HG02678 (cell line): ENCODE data around the gene PCSK6.
"Not testable (repeated sequence)": the region's sequence is repeated elsewhere in the genome, so short reads cannot be mapped to it uniquely, and the experiment has no call there.

Experiments used
- ATAC-seq: cut with Tn5 transposase; IDR thresholded peaks from one replicate; pipeline ENCODE4 v1.9.1; 2021; ENCODE audit warnings: mild to moderate bottlenecking, moderate library complexity; ENCODE audit not compliant: unreplicated experiment

PCSK6 gene

GRCh38 chr15:101407439-101407838, 82.1 kb downstream of the PCSK6 start:
- peak; percentile 99 for ATAC-seq

- no peak for ATAC-seq
Observed at GRCh38 chr15:101406526-101407195, 82.8 kb downstream of the PCSK6 start.

DNA sequence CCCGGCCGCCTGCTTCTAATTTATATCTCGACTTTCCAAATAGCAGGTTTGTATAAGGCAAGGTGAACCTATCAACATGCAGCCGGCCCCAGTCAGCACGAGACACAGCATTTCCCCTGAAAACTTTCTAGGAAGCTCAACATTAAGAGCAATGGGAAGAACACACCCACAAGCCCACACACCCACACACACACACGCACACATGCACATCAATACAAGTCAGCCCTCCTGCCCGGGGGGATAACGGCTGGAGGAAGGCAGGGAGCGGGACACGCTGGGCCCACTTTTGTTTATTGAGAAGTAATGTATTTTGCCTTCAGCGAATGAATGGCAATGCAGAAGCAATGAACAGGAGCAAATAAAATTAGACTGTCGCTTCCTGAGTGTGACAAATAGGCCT, 83.5 kb downstream of the PCSK6 start:
- no peak for ATAC-seq

GRCh38 chr15:101404245-101404644, 85.3 kb downstream of the PCSK6 start:
- ATAC-seq = no peak

- not testable (repeated sequence) for ATAC-seq
Observed at GRCh38 chr15:101402883-101403282, 86.6 kb downstream of the PCSK6 start.

GRCh38 chr15:101401286-101401685, 88.2 kb downstream of the PCSK6 start:
- no peak for ATAC-seq

GRCh38 chr15:101399431-101399830, 90.1 kb downstream of the PCSK6 start:
- ATAC-seq = no peak

DNA sequence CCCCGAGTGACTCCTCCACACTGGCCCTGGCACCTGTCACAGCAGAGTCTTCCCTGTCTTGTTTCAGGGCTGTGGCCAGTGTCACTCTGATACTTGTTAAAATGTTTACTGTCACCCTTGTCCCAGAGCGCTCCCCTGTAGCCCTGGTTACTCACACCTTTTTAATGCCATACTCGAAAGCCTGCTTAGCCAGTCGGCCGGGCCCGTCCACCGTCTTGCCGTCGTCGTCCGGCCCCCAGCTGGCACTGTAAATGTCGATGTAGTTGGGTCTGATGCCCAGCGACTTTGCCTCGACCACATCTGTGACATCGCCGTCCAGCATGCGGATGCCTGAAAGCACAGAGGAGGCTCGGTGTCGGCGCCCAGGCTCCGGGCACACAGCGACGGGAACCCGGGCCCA, 91.3 kb downstream of the PCSK6 start:
- ATAC-seq = no peak

- no peak for ATAC-seq
Observed at GRCh38 chr15:101397521-101398003, 91.9 kb downstream of the PCSK6 start.

DNA sequence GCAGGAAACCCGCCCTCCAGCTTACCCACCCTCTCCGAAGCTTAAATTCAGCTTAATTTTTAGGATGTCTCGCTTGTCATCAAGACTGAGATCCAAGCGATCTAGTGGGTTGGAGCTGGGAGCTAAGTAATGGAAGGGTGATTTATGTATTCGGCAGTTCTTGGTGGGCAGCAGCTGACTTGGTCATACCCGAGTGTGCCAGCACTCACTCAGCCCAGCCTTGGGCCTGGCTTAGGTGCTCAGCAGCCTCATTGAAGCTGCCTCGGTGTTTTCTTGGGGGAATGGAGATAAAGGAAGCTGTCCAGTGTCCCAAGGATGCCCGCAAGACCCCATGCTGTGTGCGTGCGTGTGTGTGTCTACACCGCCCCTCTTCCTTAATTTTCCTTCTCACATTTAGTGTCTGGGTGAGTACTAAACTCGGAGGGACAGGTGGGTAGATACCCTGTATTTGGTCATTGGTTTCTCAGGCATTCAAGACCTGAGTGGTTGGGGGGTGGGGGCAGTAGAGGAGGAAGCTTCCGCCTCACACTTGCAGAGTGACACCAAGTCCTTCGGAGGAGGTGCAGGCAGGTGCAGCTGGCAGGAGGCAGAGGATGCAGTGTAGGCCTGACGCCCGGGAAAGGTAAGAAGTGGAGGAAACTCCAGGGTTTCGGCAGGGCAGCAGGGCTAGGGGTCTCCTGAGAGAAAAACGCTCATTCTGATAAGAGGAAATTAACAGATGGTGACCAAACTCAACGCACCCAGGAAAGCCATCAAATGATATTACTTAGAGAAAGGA, 92.8 kb downstream of the PCSK6 start:
- ATAC-seq = no peak

- no peak for ATAC-seq
Observed at GRCh38 chr15:101394654-101395053, 94.9 kb downstream of the PCSK6 start.

- ATAC-seq = no peak
Observed at GRCh38 chr15:101394056-101394630, 95.4 kb downstream of the PCSK6 start.

- no peak for ATAC-seq
Observed at GRCh38 chr15:101393172-101393571, 96.3 kb downstream of the PCSK6 start.

GRCh38 chr15:101391981-101392640, 97.4 kb downstream of the PCSK6 start:
- ATAC-seq = peak; percentile 82

DNA sequence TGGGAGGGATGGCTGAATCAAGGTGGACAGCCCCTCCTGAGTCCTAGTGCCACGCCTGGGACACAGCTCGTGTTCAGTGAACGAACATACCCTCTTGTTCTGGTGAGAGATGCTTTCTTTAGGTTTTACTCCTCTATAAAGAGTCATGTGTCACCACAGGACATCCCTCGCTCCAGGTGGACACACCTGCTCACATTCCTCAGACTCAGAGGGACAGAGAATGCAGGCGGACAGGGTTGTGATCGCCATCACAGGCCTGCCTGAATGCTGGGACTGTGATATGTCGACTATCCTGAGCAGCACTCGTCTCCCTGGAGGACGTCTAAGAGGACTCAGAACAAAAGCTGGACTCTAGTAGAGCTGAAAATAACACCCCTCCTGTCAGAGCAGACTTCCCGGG, 98.1 kb downstream of the PCSK6 start:
- ATAC-seq = no peak

- ATAC-seq = no peak
Observed at GRCh38 chr15:101390462-101390861, 99.0 kb downstream of the PCSK6 start.

DNA sequence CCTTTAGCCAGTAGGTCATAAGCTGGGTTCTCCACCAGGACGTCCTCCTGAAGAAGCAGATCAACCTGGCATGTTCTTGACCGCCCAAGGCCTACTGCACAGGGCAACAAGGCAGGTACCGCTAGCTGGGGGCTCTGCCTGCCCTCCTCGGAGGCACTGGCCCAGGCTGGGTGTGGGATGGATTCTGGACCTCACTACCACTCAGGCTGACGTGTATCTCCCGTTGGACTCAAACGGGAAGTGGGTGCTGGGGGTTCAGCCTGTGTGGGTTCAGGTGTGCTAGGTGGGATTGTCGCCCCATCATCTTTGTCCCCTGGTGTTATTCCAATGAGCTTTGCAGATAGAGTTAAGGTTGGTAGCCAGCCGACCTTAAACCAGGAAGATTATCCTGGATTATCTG, 99.4 kb downstream of the PCSK6 start:
- ATAC-seq = no peak

DNA sequence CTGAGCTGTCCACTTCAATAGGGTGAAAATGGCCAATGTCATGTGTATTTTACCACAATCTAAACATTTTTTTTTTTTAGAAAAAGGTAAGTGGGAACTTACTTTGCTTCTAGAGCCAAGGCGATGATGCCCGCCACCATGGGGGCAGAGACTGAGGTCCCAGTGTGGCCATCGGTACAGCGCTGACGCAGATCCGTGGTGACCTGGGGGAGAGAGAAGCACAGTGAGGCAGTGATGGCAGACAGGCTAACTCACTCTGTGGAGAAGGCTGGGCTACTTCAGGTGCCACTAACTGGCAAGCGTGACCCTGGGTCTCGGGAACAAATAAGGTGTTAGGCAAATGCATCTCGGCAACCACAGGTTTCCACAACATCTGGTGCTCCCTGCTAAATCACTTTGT, 100.1 kb downstream of the PCSK6 start:
- ATAC-seq = no peak

- ATAC-seq = no peak
Observed at GRCh38 chr15:101388046-101388445, 101.5 kb downstream of the PCSK6 start.

DNA sequence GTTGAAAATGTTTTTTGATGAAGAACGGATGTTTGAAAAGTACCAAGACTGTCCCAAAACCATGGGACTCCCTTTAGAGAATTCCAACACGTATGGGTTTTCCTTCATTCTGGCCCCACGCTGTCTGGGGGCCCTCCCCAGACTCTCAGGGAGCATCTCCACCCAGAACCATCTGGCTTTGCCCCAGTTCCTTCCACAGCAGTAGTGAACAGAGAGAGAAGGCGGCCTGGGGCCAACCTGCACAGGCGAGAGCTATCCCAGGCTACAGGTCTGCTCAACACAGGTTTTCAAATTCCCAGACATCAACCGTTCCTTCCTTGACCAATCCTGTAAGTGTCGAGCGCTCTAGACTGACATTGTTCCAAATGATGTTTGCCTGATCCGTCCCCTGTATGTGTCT, 101.9 kb downstream of the PCSK6 start:
- ATAC-seq = no peak

- ATAC-seq = no peak
Observed at GRCh38 chr15:101386967-101387366, 102.5 kb downstream of the PCSK6 start.
